ENCODE measurements around the gene GRM7. TPM values are rescaled to one million over a fixed set of nuclear protein-coding genes. Genes with fewer than 3 reads are reported as not detected.

GRM7 gene
- polyA plus RNA-seq, 1 experiment: not detected

DNA sequence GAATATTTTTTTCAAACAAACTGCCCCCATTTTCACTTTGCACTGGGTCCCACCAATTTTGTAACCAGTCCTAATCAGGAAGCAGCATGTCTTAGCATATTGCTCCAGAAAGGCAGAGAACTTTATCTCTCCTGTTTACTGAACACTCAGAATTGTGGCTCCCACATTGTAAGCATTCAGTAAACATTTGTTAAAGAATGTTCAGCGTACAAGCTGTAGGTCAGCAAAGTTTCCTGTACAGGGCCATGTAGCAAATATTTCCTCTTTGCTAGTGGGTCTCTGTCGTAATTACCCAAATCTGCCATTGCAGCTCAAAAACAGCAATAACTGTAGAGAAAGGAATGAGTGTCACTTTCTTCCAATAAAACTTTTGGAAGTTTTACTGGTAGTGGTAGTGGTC, 393.3 kb downstream of the GRM7 start:
- Histone ChIP-seq H3K4me3 (ENCODE audit: low read depth, low read length) (no peak overlapping the region), H3K27me3 (ENCODE audit: control insufficient read depth, insufficient read depth, low read length) (no peaks in the 10 kb centered on the region), H3K27ac (ENCODE audit: low read depth, low read length) (no peak overlapping the region), H3K9me3 (ENCODE audit: control insufficient read depth, insufficient read depth, low read length) (peaks cover 15% of the 10 kb centered on the region; the same call in 1 of the 2 replicates)
- DNase-seq (ENCODE audit: low read depth, low spot score): no peak
- CTCF ChIA-PET: no interaction called here
- TF ChIP-seq, protein P1, sequence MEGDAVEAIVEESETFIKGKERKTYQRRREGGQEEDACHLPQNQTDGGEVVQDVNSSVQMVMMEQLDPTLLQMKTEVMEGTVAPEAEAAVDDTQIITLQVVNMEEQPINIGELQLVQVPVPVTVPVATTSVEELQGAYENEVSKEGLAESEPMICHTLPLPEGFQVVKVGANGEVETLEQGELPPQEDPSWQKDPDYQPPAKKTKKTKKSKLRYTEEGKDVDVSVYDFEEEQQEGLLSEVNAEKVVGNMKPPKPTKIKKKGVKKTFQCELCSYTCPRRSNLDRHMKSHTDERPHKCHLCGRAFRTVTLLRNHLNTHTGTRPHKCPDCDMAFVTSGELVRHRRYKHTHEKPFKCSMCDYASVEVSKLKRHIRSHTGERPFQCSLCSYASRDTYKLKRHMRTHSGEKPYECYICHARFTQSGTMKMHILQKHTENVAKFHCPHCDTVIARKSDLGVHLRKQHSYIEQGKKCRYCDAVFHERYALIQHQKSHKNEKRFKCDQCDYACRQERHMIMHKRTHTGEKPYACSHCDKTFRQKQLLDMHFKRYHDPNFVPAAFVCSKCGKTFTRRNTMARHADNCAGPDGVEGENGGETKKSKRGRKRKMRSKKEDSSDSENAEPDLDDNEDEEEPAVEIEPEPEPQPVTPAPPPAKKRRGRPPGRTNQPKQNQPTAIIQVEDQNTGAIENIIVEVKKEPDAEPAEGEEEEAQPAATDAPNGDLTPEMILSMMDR (IDR thresholded peaks at IDR 0.05; ENCODE audit: low read depth, low read length): no peak
- POLR2A ChIA-PET: no interaction called here

DNA sequence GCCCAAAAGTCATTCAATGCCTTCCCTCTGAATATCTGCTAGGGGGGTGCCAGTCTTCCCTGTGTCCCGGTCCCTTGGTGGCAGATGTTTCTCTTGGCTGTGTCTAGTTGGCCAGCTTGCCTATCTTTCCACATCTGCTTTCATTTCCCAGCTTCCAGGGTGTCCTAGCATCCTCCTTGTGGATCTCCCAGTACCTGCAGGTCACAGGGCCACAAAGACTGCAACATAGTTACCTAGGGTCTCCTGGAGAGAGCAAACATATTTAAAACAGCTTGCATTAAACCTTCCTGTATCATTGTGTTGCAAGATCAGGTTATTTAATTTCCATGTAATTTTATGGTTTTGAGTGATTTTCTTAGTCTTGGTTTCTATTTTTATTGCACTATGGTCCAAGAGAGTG, 400.1 kb downstream of the GRM7 start:
- Histone ChIP-seq H3K27ac (ENCODE audit: low read depth, low read length) (no peak overlapping the region), H3K4me3 (ENCODE audit: low read depth, low read length) (no peak overlapping the region), H3K9me3 (ENCODE audit: control insufficient read depth, insufficient read depth, low read length) (peaks cover 14% of the 10 kb centered on the region), H3K27me3 (ENCODE audit: control insufficient read depth, insufficient read depth, low read length) (no peaks in the 10 kb centered on the region)
- TF ChIP-seq, protein P1 (IDR thresholded peaks at IDR 0.05; ENCODE audit: low read depth, low read length): no peak
- POLR2A ChIA-PET: no interaction called here
- no peak for DNase-seq (ENCODE audit: low read depth, low spot score)
- CTCF ChIA-PET: no interaction called here

DNA sequence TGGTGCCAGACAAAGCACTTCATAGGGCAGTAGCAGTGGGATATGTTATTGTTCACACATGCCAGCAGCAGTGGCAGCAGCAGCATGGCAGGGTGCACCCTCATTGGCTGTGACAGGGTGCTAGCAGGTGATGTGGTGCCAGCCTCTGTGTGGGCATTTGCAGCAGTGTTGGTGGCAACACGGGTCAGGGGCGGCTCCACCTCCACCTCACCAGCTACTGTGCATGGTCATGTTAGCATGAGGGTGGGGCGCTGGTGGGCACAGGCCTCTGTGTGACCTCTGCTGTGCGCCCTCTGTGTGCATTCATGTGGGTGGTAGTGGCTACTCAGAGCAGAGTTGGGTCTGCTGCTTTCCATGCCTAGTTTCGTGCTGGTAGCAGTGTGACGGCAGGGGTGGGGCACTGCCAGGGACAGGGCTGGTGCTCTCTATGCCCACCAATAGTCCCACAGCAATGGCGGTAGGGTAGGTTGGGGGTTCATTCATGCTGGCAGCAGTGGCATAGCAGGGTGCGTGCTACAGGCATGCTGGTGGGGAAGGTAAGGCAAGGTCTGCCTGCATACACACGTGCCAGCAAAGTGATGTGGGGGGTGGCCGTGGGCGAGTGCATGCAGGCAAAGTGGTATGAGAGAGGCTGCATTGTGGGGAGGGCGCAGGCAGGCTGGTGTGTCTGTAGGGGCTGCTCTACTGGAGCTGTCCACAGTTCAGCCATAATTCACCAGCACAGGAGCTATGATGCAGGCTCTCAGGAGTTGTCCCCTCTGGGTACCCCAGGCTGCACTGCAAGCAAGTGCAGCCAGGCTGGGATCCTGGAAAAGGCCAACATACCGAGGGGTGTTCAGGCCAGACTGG, 402.7 kb downstream of the GRM7 start:
- peaks cover 25% of the 10 kb centered on the region for H3K9me3 ChIP-seq (ENCODE audit: control insufficient read depth, insufficient read depth, low read length)
- ChIA-PET CTCF (no interaction called here), POLR2A (no interaction called here)
- H3K27ac ChIP-seq (ENCODE audit: low read depth, low read length): no peak overlapping the region
- no peaks in the 10 kb centered on the region for H3K27me3 ChIP-seq (ENCODE audit: control insufficient read depth, insufficient read depth, low read length)
- no peak for DNase-seq (ENCODE audit: low read depth, low spot score)
- H3K4me3 ChIP-seq (ENCODE audit: low read depth, low read length): no peak overlapping the region
- TF ChIP-seq, protein P1 (IDR thresholded peaks at IDR 0.05; ENCODE audit: low read depth, low read length): no peak

DNA sequence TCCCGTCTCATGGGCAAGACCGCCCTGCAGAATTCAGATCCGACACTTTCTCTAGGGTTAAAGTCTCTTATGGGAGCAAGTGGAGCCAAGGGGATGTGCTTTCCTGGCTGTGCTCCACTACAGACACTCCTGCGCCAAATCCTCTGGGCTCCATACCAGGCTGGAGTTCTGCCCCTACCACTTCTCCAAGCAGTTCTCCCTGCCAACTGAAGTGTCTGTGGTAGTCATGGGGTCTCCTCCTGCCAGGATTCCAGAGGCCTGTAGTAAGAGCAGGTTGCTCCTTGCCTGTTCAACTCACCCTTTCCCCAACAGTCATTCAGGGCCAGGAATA, 403.2 kb downstream of the GRM7 start:
- CTCF ChIA-PET: no interaction called here
- Histone ChIP-seq H3K4me3 (ENCODE audit: low read depth, low read length) (no peak overlapping the region), H3K9me3 (ENCODE audit: control insufficient read depth, insufficient read depth, low read length) (peaks cover 27% of the 10 kb centered on the region), H3K27ac (ENCODE audit: low read depth, low read length) (no peak overlapping the region), H3K27me3 (ENCODE audit: control insufficient read depth, insufficient read depth, low read length) (no peaks in the 10 kb centered on the region)
- no peak for DNase-seq (ENCODE audit: low read depth, low spot score)
- TF ChIP-seq, protein P1 (IDR thresholded peaks at IDR 0.05; ENCODE audit: low read depth, low read length): no peak
- POLR2A ChIA-PET: no interaction called here

DNA sequence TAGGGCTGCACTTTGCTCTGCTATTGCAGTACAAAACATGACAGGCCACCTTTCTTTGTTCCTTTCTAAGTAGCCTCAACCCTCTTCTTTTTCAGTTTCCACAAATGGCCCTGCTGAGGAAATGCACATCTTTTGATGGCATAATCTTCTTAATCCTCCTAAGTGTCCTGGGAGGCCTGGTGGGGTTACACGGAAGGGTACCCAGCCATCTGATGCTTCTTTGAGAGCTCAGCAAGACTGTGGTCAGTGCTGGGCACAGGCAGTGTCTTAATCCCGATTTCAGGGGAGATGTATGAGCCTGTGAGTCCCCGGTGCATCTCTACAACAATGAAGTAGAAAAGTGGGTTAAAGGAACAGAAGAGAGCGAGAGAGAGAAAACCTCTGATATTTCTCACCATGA, 404.8 kb downstream of the GRM7 start:
- Histone ChIP-seq H3K27me3 (ENCODE audit: control insufficient read depth, insufficient read depth, low read length) (no peaks in the 10 kb centered on the region), H3K27ac (ENCODE audit: low read depth, low read length) (no peak overlapping the region), H3K9me3 (ENCODE audit: control insufficient read depth, insufficient read depth, low read length) (peaks cover 27% of the 10 kb centered on the region), H3K4me3 (ENCODE audit: low read depth, low read length) (no peak overlapping the region)
- ChIA-PET POLR2A (no interaction called here), CTCF (no interaction called here)
- TF ChIP-seq, protein P1 (IDR thresholded peaks at IDR 0.05; ENCODE audit: low read depth, low read length): no peak
- DNase-seq (ENCODE audit: low read depth, low spot score): no peak

All from AG04450 (cell line).